ENCODE results near the gene UXS1. TPM values are rescaled to one million over a fixed set of nuclear protein-coding genes. Genes with fewer than 3 reads are reported as not detected.

The UXS1 gene
- total and polyA plus RNA-seq, 2 of the 8 experiments (the other 6 are each of a cell fraction or from before 2014, with no cell fraction given) = 44.5 to 63.4 TPM

- TF ChIP-seq CTCF (IDR thresholded peaks at IDR 0.05; ENCODE audit: control extremely low read depth in 1 of 3, insufficient read depth in 1 of 3, low read depth in 1 of 3, low read length in 3 of 3) (no peak), CEBPB (IDR thresholded peaks at IDR 0.05; ENCODE audit: low read depth, low read length) (no peak), RNF2 (IDR thresholded peaks at IDR 0.05; ENCODE audit: borderline replicate concordance, low read depth, low read length, missing control alignments, poor library complexity, severe bottlenecking) (no peak), ATF2 (IDR thresholded peaks at IDR 0.05; ENCODE audit: low read length) (no peak)
Measured at GRCh38 chr2:106156305-106157296, 37.5 kb downstream of the UXS1 start (continued).

Measured in H1 (cell line).